ENCODE measurements around the gene SPRR1A.

- TF ChIP-seq CTCF (conservative IDR thresholded peaks at IDR 0.05) (no peak), ZFX (IDR thresholded peaks at IDR 0.05) (no peak)
These were observed 15.9 kb downstream of the SPRR1A start for GRCh38 chr1:152999818-153000217.
